Erythroblast (primary cell): ENCODE results near the gene USP25.

Experiments used
- GATA1 ChIP-seq: IDR thresholded peaks from 2 replicates; pipeline ENCODE4 v1.6.1; 2011; ENCODE audit warnings: low read depth, mild to moderate bottlenecking, control low read depth, low read length, moderate library complexity
- POLR2A ChIP-seq: IDR thresholded peaks from 2 replicates; pipeline ENCODE4 v1.6.1; 2011; ENCODE audit warnings: mild to moderate bottlenecking, low read length

DNA sequence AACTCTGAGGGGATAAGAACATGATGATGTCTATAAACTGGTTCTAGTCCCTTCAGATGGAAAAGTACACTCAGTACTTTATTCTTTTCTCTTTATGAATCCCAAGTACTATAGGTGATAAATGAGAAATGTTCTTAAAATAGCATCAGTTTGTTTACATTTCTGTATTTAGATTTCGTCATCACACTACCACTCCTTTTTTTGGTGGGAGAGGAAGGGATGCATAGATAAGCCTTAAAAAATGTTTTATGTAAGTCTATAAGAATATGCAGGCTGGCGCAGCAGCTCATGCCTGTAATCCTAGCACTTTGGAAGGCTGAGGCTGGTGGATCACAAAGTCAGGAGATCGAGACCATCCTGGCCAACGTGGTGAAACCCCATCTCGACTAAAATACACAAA, 144.8 kb downstream of the USP25 start:
- TF ChIP-seq POLR2A (no peak), GATA1 (no peak)
